Measurements from ENCODE around the gene TRAPPC6A.
"Not testable (repeated sequence)": the region's sequence is repeated elsewhere in the genome, so short reads cannot be mapped to it uniquely, and the experiment has no call there.

Gene TRAPPC6A

GRCh38 chr19:45130236-45130635, 47.8 kb downstream of the TRAPPC6A start:
- no peak for DNase-seq (ENCODE audit: low read depth)

- no peak for DNase-seq (ENCODE audit: low read depth)
These were observed 49.2 kb downstream of the TRAPPC6A start for GRCh38 chr19:45128806-45129205.

- no peak for DNase-seq (ENCODE audit: low read depth)
These were observed 49.9 kb downstream of the TRAPPC6A start for GRCh38 chr19:45128146-45128545.

- DNase-seq (ENCODE audit: low read depth) = no peak
These were observed 51.4 kb downstream of the TRAPPC6A start for GRCh38 chr19:45126654-45127053.

- peak; percentile 41 for DNase-seq (ENCODE audit: low read depth)
These were observed 52.0 kb downstream of the TRAPPC6A start for GRCh38 chr19:45125975-45126493.

GRCh38 chr19:45125360-45125759, 52.7 kb downstream of the TRAPPC6A start:
- no peak for DNase-seq (ENCODE audit: low read depth)

- no peak for DNase-seq (ENCODE audit: low read depth)
These were observed 54.0 kb downstream of the TRAPPC6A start for GRCh38 chr19:45124021-45124420.

GRCh38 chr19:45123440-45123850, 54.6 kb downstream of the TRAPPC6A start:
- no peak for DNase-seq (ENCODE audit: low read depth)

- no peak for DNase-seq (ENCODE audit: low read depth)
These were observed 55.2 kb downstream of the TRAPPC6A start for GRCh38 chr19:45122832-45123231.

- DNase-seq (ENCODE audit: low read depth) = no peak
These were observed 56.2 kb downstream of the TRAPPC6A start for GRCh38 chr19:45121827-45122345.

- DNase-seq (ENCODE audit: low read depth) = no peak
These were observed 58.5 kb downstream of the TRAPPC6A start for GRCh38 chr19:45119582-45119981.

GRCh38 chr19:45118591-45119355, 59.3 kb downstream of the TRAPPC6A start:
- DNase-seq (ENCODE audit: low read depth) = not testable (repeated sequence)

GRCh38 chr19:45118106-45118505, 59.9 kb downstream of the TRAPPC6A start:
- no peak for DNase-seq (ENCODE audit: low read depth)

GRCh38 chr19:45117671-45118070, 60.4 kb downstream of the TRAPPC6A start:
- peak; percentile 44 for DNase-seq (ENCODE audit: low read depth)

- DNase-seq (ENCODE audit: low read depth) = peak; percentile 76
These were observed 60.9 kb downstream of the TRAPPC6A start for GRCh38 chr19:45117167-45117594.

GRCh38 chr19:45115809-45116615, 62.0 kb downstream of the TRAPPC6A start:
- DNase-seq (ENCODE audit: low read depth) = no peak

- no peak for DNase-seq (ENCODE audit: low read depth)
These were observed 63.9 kb downstream of the TRAPPC6A start for GRCh38 chr19:45114116-45114515.

- DNase-seq (ENCODE audit: low read depth) = no peak
These were observed 64.4 kb downstream of the TRAPPC6A start for GRCh38 chr19:45113628-45114027.
